Left ventricle myocardium inferior (tissue), 1 donor: ENCODE results near the gene POLR1G. TPM values are rescaled to one million over a fixed set of nuclear protein-coding genes. Genes with fewer than 3 reads are reported as not detected.
A peak's percentile ranks its signal among the peaks of the same experiment; 100 is the strongest.

ENCODE experiments used
- DNase-seq: peaks from one replicate; pipeline ENCODE4 v3.0.0-alpha.2; 2020
- H3K27ac ChIP-seq: fragments of 200-600 bp; replicated peaks from 2 replicates; pipeline ENCODE4 v1.8.0; 2021
- H3K27me3 ChIP-seq: fragments of 200-600 bp; 2 replicates; pipeline ENCODE4 v1.8.0; 2021; ENCODE audit warnings: low read depth
- H3K36me3 ChIP-seq: fragments of 200-600 bp; 2 replicates; pipeline ENCODE4 v1.8.0; 2021
- H3K4me1 ChIP-seq: fragments of 200-600 bp; 2 replicates; pipeline ENCODE4 v1.8.0; 2021
- H3K4me3 ChIP-seq: fragments of 200-600 bp; 2 replicates; pipeline ENCODE4 v1.8.0; 2021; ENCODE audit warnings: mild to moderate bottlenecking, moderate library complexity
- H3K9me3 ChIP-seq: fragments of 200-600 bp; replicated peaks from 2 replicates; pipeline ENCODE4 v1.8.0; 2021
- intact Hi-C: fragments of 100-400 bp; cut with micrococcal nuclease; formaldehyde crosslinking; loops from one replicate; pipeline ENCODE4 v1.11.0; 2022
- microRNA-seq: library from miRNA; unstranded; fragments of <30 nt; microRNA quantifications from one replicate; pipeline ENCODE4 v1.2.0, GENCODE V29; 2020
- total RNA-seq: library from RNA; stranded (reverse); fragmentation: NEBNext Ultra II Directional; extraction: Animal tissue kit (Norgen Biotek cat#: 25700); gene quantifications from one replicate; pipeline ENCODE4 v1.2.1, GENCODE V29; 2021
- TF ChIP-seq, protein P1 (sequence below): fragments of 200-600 bp; IDR thresholded peaks from 2 replicates; pipeline ENCODE4 v1.8.0; 2021; ENCODE audit warnings: antibody characterized with exemption, mild to moderate bottlenecking, borderline replicate concordance
- donor health status: DM: no; HTN: yes; CAD: no; lungs with severe emphysema.

The POLR1G gene
- total RNA-seq, 1 donor from 2014 or later = 5.2 TPM

GRCh38 chr19:45451850-45452387, 45.5 kb downstream of the POLR1G start:
- Histone ChIP-seq H3K4me3 (no peak overlapping the region), H3K9me3 (no peaks in the 10 kb centered on the region), H3K27me3 (no peaks in the 10 kb centered on the region), H3K27ac (peak overlapping the region; percentile 82), H3K36me3 (no peaks in the 10 kb centered on the region), H3K4me1 (peaks cover 46% of the 10 kb centered on the region)
- intact Hi-C loops = no loop called here
- TF ChIP-seq, protein P1, sequence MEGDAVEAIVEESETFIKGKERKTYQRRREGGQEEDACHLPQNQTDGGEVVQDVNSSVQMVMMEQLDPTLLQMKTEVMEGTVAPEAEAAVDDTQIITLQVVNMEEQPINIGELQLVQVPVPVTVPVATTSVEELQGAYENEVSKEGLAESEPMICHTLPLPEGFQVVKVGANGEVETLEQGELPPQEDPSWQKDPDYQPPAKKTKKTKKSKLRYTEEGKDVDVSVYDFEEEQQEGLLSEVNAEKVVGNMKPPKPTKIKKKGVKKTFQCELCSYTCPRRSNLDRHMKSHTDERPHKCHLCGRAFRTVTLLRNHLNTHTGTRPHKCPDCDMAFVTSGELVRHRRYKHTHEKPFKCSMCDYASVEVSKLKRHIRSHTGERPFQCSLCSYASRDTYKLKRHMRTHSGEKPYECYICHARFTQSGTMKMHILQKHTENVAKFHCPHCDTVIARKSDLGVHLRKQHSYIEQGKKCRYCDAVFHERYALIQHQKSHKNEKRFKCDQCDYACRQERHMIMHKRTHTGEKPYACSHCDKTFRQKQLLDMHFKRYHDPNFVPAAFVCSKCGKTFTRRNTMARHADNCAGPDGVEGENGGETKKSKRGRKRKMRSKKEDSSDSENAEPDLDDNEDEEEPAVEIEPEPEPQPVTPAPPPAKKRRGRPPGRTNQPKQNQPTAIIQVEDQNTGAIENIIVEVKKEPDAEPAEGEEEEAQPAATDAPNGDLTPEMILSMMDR = no peak
- DNase-seq = no peak

GRCh38 chr19:45455707-45456499, 49.5 kb downstream of the POLR1G start:
- H3K27ac ChIP-seq = peak overlapping the region; percentile 79
- H3K4me3 ChIP-seq = peak overlapping the region; percentile 48
- H3K27me3 ChIP-seq = no peaks in the 10 kb centered on the region
- H3K4me1 ChIP-seq = peaks cover 25% of the 10 kb centered on the region
- intact Hi-C loops = no loop called here
- H3K36me3 ChIP-seq = no peaks in the 10 kb centered on the region
- DNase-seq = peak; percentile 85
- H3K9me3 ChIP-seq = no peaks in the 10 kb centered on the region
- TF ChIP-seq, protein P1 = no peak

DNA sequence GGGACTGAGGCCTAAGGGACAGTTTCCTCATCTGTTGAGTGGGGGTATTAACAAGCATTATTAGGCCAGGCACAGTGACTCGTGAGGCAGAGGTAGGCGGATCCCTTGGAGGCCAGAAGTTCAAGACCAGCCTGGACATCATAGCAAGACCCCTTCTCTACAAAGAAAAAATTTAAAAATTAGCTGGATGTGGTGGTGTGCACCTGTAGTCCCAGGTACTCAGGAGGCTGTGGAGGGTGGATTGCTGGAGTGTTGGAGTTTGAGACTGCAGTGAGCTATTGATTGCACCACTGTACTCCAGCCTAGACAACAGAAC, 50.0 kb downstream of the POLR1G start:
- TF ChIP-seq, protein P1 = no peak
- Histone ChIP-seq H3K4me3 (no peak overlapping the region), H3K9me3 (no peaks in the 10 kb centered on the region), H3K4me1 (peaks cover 19% of the 10 kb centered on the region), H3K27ac (peak overlapping the region; percentile 79), H3K36me3 (no peaks in the 10 kb centered on the region), H3K27me3 (no peaks in the 10 kb centered on the region)
- intact Hi-C loops = no loop called here
- no peak for DNase-seq

GRCh38 chr19:45457776-45458175, 51.3 kb downstream of the POLR1G start:
- intact Hi-C loops = no loop called here
- Histone ChIP-seq H3K27me3 (no peaks in the 10 kb centered on the region), H3K4me3 (no peak overlapping the region), H3K9me3 (no peaks in the 10 kb centered on the region), H3K36me3 (no peaks in the 10 kb centered on the region), H3K27ac (no peak overlapping the region), H3K4me1 (peaks cover 18% of the 10 kb centered on the region)
- DNase-seq = no peak
- TF ChIP-seq, protein P1 = no peak

Small RNAs within 50 kb of the gene (microRNA-seq; reads per million reads assigned to microRNA genes)
- gene MIR6088 = not detected

Other genes starting within 250 kb of the POLR1G start
- 0.05 TPM for gene NKPD1, start 245.7 kb upstream of the POLR1G start, total RNA-seq
- gene TRAPPC6A, start 228.4 kb upstream of the POLR1G start, total RNA-seq = 15.8 TPM
- gene BLOC1S3, start 227.9 kb upstream of the POLR1G start, total RNA-seq = 3.5 TPM
- gene EXOC3L2, start 161.2 kb upstream of the POLR1G start, total RNA-seq = 1.8 TPM
- gene MARK4, start 155.4 kb upstream of the POLR1G start, total RNA-seq = 26.5 TPM
- 3,974 TPM for gene CKM, start 83.8 kb upstream of the POLR1G start, total RNA-seq
- gene KLC3, start 65.9 kb upstream of the POLR1G start, total RNA-seq = not detected
- gene ERCC2, start 36.1 kb upstream of the POLR1G start, total RNA-seq = 11.4 TPM
- 207 TPM for gene PPP1R13L, start 1.6 kb upstream of the POLR1G start, total RNA-seq
- gene ERCC1, start 17.3 kb downstream of the POLR1G start, total RNA-seq = 108 TPM
- 0.33 TPM for gene FOSB, start 61.4 kb downstream of the POLR1G start, total RNA-seq
- gene RTN2, start 90.4 kb downstream of the POLR1G start, total RNA-seq = 19.1 TPM
- 0.19 TPM for gene PPM1N, start 91.8 kb downstream of the POLR1G start, total RNA-seq
- 32.8 TPM for gene VASP, start 100.8 kb downstream of the POLR1G start, total RNA-seq
- 25.3 TPM for gene OPA3, start 178.2 kb downstream of the POLR1G start, total RNA-seq
- 5.1 TPM for gene GPR4, start 195.6 kb downstream of the POLR1G start, total RNA-seq
- 48.4 TPM for gene EML2, start 232.8 kb downstream of the POLR1G start, total RNA-seq